ENCODE measurements around the gene TPPP.

The TPPP gene

DNA sequence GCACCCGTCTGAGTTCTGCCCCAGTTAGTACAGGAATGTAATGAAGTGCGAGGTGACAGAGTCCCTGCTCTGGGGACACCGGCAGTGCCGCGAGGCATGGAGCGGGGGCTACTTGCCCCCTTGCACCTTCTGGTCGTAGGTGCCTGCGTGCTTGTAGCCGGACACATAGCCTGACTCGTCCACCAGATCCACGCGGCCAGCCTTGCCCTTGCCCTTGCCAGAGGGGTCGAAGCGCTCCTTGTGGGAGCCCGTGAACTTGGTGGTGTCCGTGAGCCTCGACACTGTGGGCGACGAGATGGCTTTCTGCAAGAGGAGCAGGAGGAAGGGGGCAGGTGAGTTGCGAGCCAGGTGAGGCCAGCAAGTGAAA is 28.2 kb downstream of the TPPP start:
- TF ChIP-seq, protein P1, sequence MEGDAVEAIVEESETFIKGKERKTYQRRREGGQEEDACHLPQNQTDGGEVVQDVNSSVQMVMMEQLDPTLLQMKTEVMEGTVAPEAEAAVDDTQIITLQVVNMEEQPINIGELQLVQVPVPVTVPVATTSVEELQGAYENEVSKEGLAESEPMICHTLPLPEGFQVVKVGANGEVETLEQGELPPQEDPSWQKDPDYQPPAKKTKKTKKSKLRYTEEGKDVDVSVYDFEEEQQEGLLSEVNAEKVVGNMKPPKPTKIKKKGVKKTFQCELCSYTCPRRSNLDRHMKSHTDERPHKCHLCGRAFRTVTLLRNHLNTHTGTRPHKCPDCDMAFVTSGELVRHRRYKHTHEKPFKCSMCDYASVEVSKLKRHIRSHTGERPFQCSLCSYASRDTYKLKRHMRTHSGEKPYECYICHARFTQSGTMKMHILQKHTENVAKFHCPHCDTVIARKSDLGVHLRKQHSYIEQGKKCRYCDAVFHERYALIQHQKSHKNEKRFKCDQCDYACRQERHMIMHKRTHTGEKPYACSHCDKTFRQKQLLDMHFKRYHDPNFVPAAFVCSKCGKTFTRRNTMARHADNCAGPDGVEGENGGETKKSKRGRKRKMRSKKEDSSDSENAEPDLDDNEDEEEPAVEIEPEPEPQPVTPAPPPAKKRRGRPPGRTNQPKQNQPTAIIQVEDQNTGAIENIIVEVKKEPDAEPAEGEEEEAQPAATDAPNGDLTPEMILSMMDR (IDR thresholded peaks at IDR 0.05; ENCODE audit: low read depth, low read length, missing control alignments): no peak
- H3K4me3 ChIP-seq (replicated peaks; ENCODE audit: low read depth, low read length): no peak overlapping the region
- DNase-seq (ENCODE audit: extremely low read depth, low read depth): no peak

DNA sequence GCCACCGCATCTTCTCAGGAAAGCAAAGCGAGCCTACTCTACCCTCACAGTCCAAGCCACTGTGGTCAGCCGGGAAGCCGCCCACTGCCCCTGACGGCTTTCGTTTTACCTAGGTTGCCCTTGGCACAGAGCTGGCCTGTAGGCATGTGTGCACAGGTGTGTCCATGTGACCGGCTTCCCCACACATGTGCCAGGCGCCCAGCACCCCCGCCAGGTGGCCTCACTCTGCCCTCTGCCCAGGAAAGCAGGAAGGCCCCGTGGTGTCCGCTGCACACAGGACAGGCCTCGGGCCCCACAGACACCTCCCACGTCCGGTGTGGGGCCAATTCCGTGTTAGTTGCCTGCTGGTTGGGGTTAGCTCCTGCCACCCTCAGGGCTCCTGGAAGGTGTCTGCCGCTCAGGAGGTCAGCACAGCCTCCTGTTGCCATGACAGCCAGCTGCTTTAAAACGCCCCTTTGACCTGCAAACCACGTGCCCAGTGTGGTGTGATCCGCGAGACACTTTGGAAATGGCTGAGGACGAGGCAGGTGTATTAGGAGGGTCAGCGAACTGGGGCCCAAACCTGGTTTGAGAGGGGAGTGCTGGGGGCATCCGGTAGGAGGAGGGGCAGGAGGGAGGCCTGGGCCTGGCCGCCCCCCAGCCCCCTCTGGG is 28.7 kb downstream of the TPPP start:
- TF ChIP-seq, protein P1 (IDR thresholded peaks at IDR 0.05; ENCODE audit: low read depth, low read length, missing control alignments): no peak
- no peak overlapping the region for H3K4me3 ChIP-seq (replicated peaks; ENCODE audit: low read depth, low read length)
- DNase-seq (ENCODE audit: extremely low read depth, low read depth): no peak

DNA sequence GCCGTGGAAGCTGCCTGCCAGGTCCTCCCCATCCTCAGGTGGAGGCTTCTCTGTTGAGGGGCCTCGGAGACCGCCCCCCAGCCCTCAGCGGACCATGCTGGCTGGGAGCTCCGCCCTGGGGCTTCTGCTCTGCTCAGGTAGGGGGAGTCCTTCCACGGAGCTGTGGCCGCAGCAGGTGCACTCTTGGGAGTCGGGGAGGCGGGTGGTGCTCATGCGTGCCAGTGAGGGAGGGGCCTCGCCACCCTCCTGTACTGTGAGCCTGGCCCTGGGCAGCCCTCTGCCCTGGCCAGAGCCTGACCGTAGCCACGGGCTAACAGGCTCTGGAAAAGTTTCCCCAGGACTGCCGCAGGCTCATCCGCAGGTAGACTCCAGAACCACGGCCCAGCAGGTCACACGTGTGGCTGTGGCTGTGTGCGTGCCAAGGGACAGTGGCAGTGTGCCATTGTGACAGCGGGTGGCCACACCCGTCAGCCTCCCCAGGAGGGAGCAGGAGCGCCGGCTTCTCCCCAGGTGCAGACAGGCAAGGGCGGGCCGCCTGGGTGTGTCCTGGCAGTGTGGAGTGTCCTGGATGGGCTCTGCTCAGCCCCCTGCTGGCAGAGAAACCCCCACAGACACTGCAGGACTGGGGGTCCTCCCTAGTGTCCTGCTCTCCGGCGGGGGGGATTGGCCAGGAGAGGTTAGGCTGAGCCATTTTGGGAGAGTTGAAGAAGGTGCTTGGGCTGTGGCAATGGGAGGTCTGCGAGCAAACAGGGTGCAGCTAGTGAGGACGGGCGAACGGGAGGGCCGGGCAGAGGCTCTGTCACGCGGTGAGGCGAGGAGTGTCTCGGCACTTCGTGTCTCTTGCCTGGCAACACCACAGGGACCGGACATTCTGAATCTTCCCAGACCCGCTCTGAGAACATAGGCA is 29.5 kb downstream of the TPPP start:
- DNase-seq (ENCODE audit: extremely low read depth, low read depth): no peak
- no peak overlapping the region for H3K4me3 ChIP-seq (replicated peaks; ENCODE audit: low read depth, low read length)
- TF ChIP-seq, protein P1 (IDR thresholded peaks at IDR 0.05; ENCODE audit: low read depth, low read length, missing control alignments): no peak

DNA sequence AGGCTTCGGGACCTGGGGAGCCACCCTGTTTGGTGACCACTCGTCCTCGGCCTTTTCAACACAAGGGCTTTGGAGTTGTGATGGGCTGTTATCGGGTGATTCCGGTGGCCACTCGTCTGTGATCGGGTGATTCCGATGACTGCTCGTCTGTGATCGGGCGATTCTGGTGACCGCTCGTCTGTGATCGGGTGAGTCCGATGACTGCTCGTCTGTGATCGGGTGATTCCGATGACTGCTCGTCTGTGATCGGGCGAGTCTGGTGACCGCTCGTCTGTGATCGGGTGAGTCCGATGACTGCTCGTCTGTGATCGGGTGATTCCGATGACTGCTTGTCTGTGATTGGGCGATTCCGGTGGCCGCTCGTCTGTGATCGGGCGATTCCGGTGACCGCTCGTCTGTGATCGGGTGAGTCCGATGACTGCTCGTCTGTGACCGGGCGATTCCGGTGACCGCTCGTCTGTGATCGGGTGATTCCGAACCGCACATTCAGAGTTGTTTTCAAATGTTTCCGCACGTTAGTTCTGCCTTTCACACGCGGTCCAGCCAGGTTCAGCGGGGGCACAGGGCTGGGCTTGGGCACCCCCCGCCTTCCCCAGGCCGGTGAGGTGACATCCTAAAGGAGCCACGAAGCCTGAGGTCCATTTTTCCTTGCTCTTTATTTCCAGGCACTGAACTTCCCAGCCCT is 30.3 kb downstream of the TPPP start:
- H3K4me3 ChIP-seq (replicated peaks; ENCODE audit: low read depth, low read length): no peak overlapping the region
- no peak for DNase-seq (ENCODE audit: extremely low read depth, low read depth)
- TF ChIP-seq, protein P1 (IDR thresholded peaks at IDR 0.05; ENCODE audit: low read depth, low read length, missing control alignments): no peak

DNA sequence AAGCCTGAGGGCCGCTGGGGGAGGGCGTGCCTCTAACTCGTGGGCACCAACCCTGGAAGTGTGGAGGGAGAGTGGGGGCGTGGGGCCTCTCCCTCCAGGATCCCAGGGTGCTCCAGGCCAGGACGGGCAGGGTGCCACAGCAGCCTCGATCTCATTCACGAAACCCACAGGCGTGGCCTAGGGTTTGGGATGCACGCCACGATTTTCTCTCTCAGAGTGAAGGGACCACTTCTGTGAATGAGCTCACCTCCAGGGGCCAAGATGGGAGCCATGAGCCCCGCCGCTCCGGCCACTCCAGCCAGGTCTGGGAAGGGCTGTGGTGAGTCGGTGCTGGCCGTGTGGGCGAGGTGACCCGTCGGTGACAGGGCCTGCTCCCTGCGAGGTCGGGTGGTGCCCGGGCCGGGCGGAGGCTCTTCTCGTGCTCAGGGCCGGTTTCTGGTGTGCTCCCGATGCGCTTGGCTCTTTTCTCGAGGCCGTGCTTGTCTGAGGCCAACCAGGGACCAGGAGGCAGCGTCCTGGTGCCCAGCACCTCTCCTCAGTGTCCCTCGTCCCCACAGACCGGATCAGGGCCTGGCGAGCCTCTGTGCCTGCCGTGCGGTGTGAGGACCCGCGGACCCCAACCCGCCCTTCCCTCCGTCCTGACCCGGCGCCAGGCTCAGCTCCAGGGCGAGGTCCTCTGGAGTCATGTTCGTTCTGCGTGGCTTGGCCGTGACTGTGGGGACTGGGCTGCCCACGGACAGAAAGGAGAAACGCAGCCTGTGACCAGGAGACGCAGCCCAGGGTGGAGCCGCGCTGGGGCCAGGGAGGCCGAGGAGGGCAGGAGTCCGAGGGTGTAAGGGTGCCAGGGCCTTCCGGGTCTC is 31.0 kb downstream of the TPPP start:
- no peak overlapping the region for H3K4me3 ChIP-seq (replicated peaks; ENCODE audit: low read depth, low read length)
- TF ChIP-seq, protein P1 (IDR thresholded peaks at IDR 0.05; ENCODE audit: low read depth, low read length, missing control alignments): no peak
- DNase-seq (ENCODE audit: extremely low read depth, low read depth): no peak

DNA sequence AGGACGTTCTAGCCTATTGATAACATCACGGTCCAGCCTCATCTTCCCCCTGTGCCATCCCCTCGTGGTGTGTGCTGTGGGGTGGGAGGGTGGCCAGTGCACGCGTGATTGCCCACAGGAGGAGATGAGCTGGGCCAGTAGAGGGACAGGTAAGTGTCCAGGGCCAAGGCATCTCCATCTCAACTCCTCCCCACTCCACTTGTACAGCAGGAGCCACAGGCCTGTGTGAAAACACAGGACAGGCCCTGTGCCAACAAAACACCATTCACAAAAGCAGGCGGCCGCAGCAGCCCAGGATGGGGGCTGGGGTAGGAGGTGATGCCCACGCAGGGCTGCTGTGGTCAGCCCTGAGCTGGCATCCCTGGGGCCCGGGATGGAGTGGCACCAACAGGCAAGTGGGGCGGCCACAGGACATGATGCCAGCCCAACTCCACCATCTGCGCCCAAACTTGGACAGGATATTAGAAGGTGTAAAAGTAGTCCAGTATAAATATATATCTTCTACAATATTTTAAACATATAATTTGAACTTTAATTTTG is 32.6 kb downstream of the TPPP start:
- TF ChIP-seq, protein P1 (IDR thresholded peaks at IDR 0.05; ENCODE audit: low read depth, low read length, missing control alignments): no peak
- no peak overlapping the region for H3K4me3 ChIP-seq (replicated peaks; ENCODE audit: low read depth, low read length)
- no peak for DNase-seq (ENCODE audit: extremely low read depth, low read depth)
